Smooth muscle cell (in vitro differentiated cells): ENCODE data around the gene HOXB4. TPM values are rescaled to one million over a fixed set of nuclear protein-coding genes. Genes with fewer than 3 reads are reported as not detected.

ENCODE experiments used
- DNase-seq: peaks from one replicate; lab custom pipeline; 2025; ENCODE audit not compliant: unreplicated experiment; lab: John Stamatoyannopoulos, UW
- H2AFZ ChIP-seq: fragments of 200-600 bp; sonication (generic); 2 replicates; pipeline ENCODE4 v1.6.0; 2016; ENCODE audit warnings: antibody characterized with exemption, low read depth, mild to moderate bottlenecking
- H3F3A ChIP-seq: fragments of 200-600 bp; sonication (generic); 2 replicates; pipeline ENCODE4 v1.6.0; 2017; ENCODE audit warnings: antibody characterized with exemption, low read depth
- H3K27ac ChIP-seq: fragments of 200-600 bp; sonication (generic); 2 replicates; pipeline ENCODE4 v1.5.1; 2016; ENCODE audit warnings: low read depth, mild to moderate bottlenecking
- H3K27me3 ChIP-seq: fragments of 200-600 bp; sonication (generic); 2 replicates; pipeline ENCODE4 v1.6.1; 2016; ENCODE audit warnings: low read depth, mild to moderate bottlenecking
- H3K36me3 ChIP-seq: fragments of 200-600 bp; sonication (generic); 2 replicates; pipeline ENCODE4 v1.5.1; 2016; ENCODE audit warnings: low read depth
- H3K4me1 ChIP-seq: fragments of 200-600 bp; sonication (generic); 2 replicates; pipeline ENCODE4 v1.5.1; 2016; ENCODE audit warnings: low read depth
- H3K4me2 ChIP-seq: fragments of 200-600 bp; sonication (generic); 2 replicates; pipeline ENCODE4 v1.6.0; 2016; ENCODE audit warnings: mild to moderate bottlenecking
- H3K4me3 ChIP-seq: fragments of 200-600 bp; sonication (generic); 2 replicates; pipeline ENCODE4 v1.5.1; 2016; ENCODE audit warnings: mild to moderate bottlenecking
- H3K79me2 ChIP-seq: fragments of 200-600 bp; sonication (generic); 2 replicates; pipeline ENCODE4 v1.6.0; 2016; ENCODE audit warnings: low read depth, mild to moderate bottlenecking
- H3K9ac ChIP-seq: fragments of 200-600 bp; sonication (generic); 2 replicates; pipeline ENCODE4 v1.6.0; 2016; ENCODE audit warnings: low read depth
- H3K9me3 ChIP-seq: fragments of 200-600 bp; sonication (generic); replicated peaks from 2 replicates; pipeline ENCODE4 v1.5.1; 2016; ENCODE audit warnings: low read depth
- H4K20me1 ChIP-seq: fragments of 200-600 bp; sonication (generic); 2 replicates; pipeline ENCODE4 v1.6.0; 2016; ENCODE audit warnings: low read depth
- CTCF ChIP-seq: fragments of 200-600 bp; sonication (generic); IDR thresholded peaks from 2 replicates; pipeline ENCODE4 v1.5.1; 2017; ENCODE audit warnings: borderline replicate concordance, mild to moderate bottlenecking, antibody characterized with exemption; ENCODE audit not compliant: insufficient read depth, poor library complexity, severe bottlenecking
- WGBS: methylation state at CpG from one replicate; pipeline ENCODE4 v1.1.7; 2016; ENCODE audit warnings: low lambda C conversion rate; 5-methylcytosine and 5-hydroxymethylcytosine counted together
- polyA plus RNA-seq: library from polyadenylated mRNA; unstranded; fragments of >200 nt; fragmentation: Nextera tagmentation; extraction: Ambion mirVana; gene quantifications from 2 replicates; pipeline ENCODE4 v1.2.1, GENCODE V29; 2016
- total RNA-seq: library from RNA; depleted of rRNA; stranded (reverse); fragments of >200 nt; gene quantifications from 2 replicates; pipeline ENCODE4 v1.2.3, GENCODE V29; 2014

The HOXB4 gene
- total and polyA plus RNA-seq, 2 experiments from 2014 or later: 0.96 to 2.6 TPM

DNA sequence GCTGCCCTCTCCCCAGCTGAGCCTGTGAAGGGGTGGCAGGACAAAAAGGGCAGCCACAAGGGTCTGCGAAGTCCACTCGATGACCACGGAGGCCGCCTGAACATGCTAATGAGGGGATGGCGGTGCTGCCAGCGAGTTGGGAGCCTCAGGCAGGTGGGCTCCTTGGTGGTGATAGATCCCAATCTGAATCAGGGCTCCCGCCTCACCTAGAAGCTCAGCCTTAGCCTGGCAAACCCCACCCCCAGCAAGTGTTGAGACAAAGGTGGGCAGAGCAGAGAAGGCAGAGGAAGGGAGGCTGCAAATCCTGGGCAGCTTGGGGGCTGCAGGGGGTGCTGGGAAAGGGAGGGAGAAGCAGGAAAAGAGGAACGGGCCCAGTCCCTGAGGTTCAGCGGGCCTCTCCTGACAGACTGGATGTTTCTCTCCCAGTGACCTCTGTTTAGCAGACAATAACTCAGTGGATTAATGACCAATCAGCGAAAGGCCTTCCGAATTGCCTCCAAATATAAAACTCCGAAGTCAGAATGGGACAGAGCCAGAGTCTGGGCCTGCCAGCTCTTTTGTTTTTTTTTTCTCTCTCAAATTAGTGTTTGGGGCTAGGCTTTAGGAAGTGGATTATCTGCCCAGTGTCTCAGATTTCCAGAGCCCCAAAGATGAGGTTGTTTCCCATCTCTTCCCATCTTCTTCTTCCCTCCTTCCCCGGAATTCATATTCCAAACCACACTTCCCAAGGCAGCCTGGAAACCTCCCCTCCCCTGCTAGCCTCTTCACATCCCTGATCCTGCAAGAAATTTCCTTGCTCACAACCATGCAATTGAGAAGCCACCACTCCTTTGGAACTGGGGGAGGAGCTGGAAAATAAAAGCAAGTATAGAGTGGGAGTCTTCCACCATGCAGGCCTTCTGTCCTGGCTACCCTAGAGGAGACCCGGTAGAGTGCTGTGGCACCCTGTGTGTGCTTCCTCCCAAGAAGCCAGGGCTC, 18.0 kb downstream of the HOXB4 start:
- Histone ChIP-seq H3K4me2 (no peak overlapping the region), H3K27me3 (peaks cover 72% of the 10 kb centered on the region), H3K9ac (no peak overlapping the region), H3K27ac (no peak overlapping the region), H3K4me1 (peaks cover 6% of the 10 kb centered on the region), H3K9me3 (no peaks in the 10 kb centered on the region), H3K4me3 (no peak overlapping the region), H3K79me2 (peaks cover 18% of the 10 kb centered on the region), H3F3A (no peaks in the 10 kb centered on the region), H4K20me1 (peaks cover 99% of the 10 kb centered on the region), H2AFZ (no peak overlapping the region), H3K36me3 (no peaks in the 10 kb centered on the region)
- WGBS: 68% methylated on average over 14 of the region's 14 CpGs
- no peak for TF ChIP-seq CTCF
- no peak for DNase-seq

GRCh38 chr17:48559122-48559839, 18.9 kb downstream of the HOXB4 start:
- no peak for DNase-seq
- Histone ChIP-seq H3K9ac (no peak overlapping the region), H3K27me3 (peaks cover 72% of the 10 kb centered on the region)

DNA sequence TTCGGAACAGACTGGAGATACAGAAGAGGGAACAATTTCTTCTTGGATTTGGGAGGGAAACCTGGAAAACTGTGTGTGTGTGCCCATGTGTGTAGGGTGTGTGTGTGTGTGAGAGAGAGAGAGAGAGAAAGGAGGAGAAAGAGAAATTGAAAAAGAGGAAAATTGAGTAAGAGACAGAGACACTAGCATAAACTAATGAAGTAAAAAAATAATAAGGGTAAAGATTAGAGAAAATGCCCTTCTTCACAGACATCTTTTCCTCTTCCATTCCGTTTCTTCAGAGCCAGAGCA, 19.4 kb downstream of the HOXB4 start:
- DNase-seq: no peak
- Histone ChIP-seq H3K27ac (no peak overlapping the region), H3K79me2 (peaks cover 22% of the 10 kb centered on the region), H3K9ac (no peak overlapping the region), H3K4me1 (no peaks in the 10 kb centered on the region), H3K36me3 (no peaks in the 10 kb centered on the region), H3F3A (no peaks in the 10 kb centered on the region), H2AFZ (no peak overlapping the region), H3K9me3 (no peaks in the 10 kb centered on the region), H3K4me3 (no peak overlapping the region), H3K4me2 (no peak overlapping the region), H3K27me3 (peaks cover 73% of the 10 kb centered on the region), H4K20me1 (peaks cover 99% of the 10 kb centered on the region)
- WGBS: 81% methylated on average over 2 of the region's 2 CpGs
- no peak for TF ChIP-seq CTCF

More at GRCh38 chr17:48559122-48559839, 18.9 kb downstream of the HOXB4 start:
- WGBS: 63% methylated on average over 16 of the region's 16 CpGs
- H2AFZ ChIP-seq: no peak overlapping the region
- H3K27ac ChIP-seq: no peak overlapping the region
- H3F3A ChIP-seq: no peaks in the 10 kb centered on the region
- no peaks in the 10 kb centered on the region for H3K36me3 ChIP-seq
- TF ChIP-seq CTCF: no peak
- H3K4me1 ChIP-seq: peaks cover under 1% of the 10 kb centered on the region
- peaks cover 99% of the 10 kb centered on the region for H4K20me1 ChIP-seq
- no peaks in the 10 kb centered on the region for H3K9me3 ChIP-seq
- H3K4me3 ChIP-seq: no peak overlapping the region
- peaks cover 17% of the 10 kb centered on the region for H3K79me2 ChIP-seq
- H3K4me2 ChIP-seq: no peak overlapping the region
